ENCODE data around the gene THEM4. TPM values are rescaled to one million over a fixed set of nuclear protein-coding genes. Genes with fewer than 3 reads are reported as not detected.

The THEM4 gene
- total and polyA plus RNA-seq, 2 of the 8 experiments (the other 6 are each of a cell fraction or from before 2014, with no cell fraction given) = 9.9 to 11.2 TPM

DNA sequence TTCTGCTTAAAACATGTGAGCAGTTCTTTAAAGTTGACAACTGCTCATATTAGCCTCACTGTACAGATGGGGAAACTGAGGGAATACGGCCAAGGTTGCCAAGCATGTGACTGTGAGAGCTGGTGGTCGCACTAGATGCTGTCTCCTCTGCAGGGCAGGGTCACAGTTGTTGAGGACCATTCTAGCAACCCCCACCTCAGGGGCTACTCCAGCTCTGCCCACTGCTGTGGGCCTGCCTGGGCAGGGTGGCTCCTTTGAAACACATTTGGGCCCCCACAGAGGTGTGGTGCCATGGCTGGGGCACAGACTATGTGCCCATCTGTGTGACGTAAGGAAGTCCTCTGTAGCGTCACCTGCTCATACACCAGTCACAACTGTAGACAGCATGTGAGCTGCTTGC is 56.6 kb downstream of the THEM4 start:
- H3K4me2 ChIP-seq (ENCODE audit: insufficient read depth in 1 of 2, low read depth in 2 of 2, low read length in 2 of 2) = no peak overlapping the region
- no peak overlapping the region for H3K9ac ChIP-seq (replicated peaks in 1 of 4; ENCODE audit: extremely low read depth in 1 of 4, low read depth in 3 of 4, low read length in 3 of 4)
- no peak overlapping the region for H4K5ac ChIP-seq (ENCODE audit: insufficient read length, low read depth, low read length)
- no peak for DNase-seq (ENCODE audit: low read depth in 1 of 2, low spot score in 2 of 2)
- no peak for TF ChIP-seq ZNF274 (IDR thresholded peaks at IDR 0.05; ENCODE audit: borderline replicate concordance, extremely low read depth, low read length)
- TF ChIP-seq KDM5A (IDR thresholded peaks at IDR 0.05; ENCODE audit: low read length) = no peak
- TF ChIP-seq RNF2 (IDR thresholded peaks at IDR 0.05; ENCODE audit: borderline replicate concordance, low read depth, low read length, missing control alignments, poor library complexity, severe bottlenecking) = no peak
- TF ChIP-seq TBP (IDR thresholded peaks at IDR 0.05; ENCODE audit: low read depth, low read length) = no peak
- no peak for TF ChIP-seq SIRT6 (IDR thresholded peaks at IDR 0.05; ENCODE audit: low read length)
- no peak for TF ChIP-seq SIX5 (IDR thresholded peaks at IDR 0.05; ENCODE audit: low read depth, low read length)
- no peak for TF ChIP-seq RBBP5 (IDR thresholded peaks at IDR 0.05; ENCODE audit: borderline replicate concordance, low read depth, low read length)
- no peak for TF ChIP-seq CHD2 (IDR thresholded peaks at IDR 0.05; ENCODE audit: low read length)
- TF ChIP-seq, protein P1, sequence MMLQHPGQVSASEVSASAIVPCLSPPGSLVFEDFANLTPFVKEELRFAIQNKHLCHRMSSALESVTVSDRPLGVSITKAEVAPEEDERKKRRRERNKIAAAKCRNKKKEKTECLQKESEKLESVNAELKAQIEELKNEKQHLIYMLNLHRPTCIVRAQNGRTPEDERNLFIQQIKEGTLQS (IDR thresholded peaks at IDR 0.05; ENCODE audit: insufficient read depth, low read depth, low read length) = no peak
- TF ChIP-seq ASH2L (IDR thresholded peaks at IDR 0.05; ENCODE audit: low read length) = no peak
- TF ChIP-seq GTF2F1 (IDR thresholded peaks at IDR 0.05; ENCODE audit: borderline replicate concordance, low read depth, low read length) = no peak
- TF ChIP-seq YY1 (IDR thresholded peaks at IDR 0.05; ENCODE audit: low read depth, low read length) = no peak
- no peak for TF ChIP-seq POU5F1 (IDR thresholded peaks at IDR 0.05; ENCODE audit: low read depth, low read length)
- TF ChIP-seq JUND (IDR thresholded peaks at IDR 0.05; ENCODE audit: low read length) = no peak
- no peak for FAIRE-seq
- no peak overlapping the region for H2AK5ac ChIP-seq (ENCODE audit: low read depth, low read length)
- H3K36me3 ChIP-seq (ENCODE audit: control insufficient read depth in 2 of 4, insufficient read depth in 4 of 4, low read length in 3 of 4) = no peaks in the 10 kb centered on the region
- CTCF ChIA-PET (ENCODE audit: partially characterized antibody) = no interaction called here
- H2BK12ac ChIP-seq (ENCODE audit: low read depth, low read length) = no peak overlapping the region
- H3K4ac ChIP-seq (replicated peaks; ENCODE audit: insufficient read length, low read depth, low read length) = no peak overlapping the region
- no peak overlapping the region for H2BK120ac ChIP-seq (replicated peaks; ENCODE audit: low read depth, low read length)
- H3K27ac ChIP-seq (ENCODE audit: low read depth, low read length) = no peak overlapping the region
- no peak overlapping the region for H2BK5ac ChIP-seq (ENCODE audit: low read depth, low read length)
- no peak overlapping the region for H3K18ac ChIP-seq (ENCODE audit: extremely low read depth, low read length)
- WGBS, 2 experiments (ENCODE audit: extremely low coverage in 1 of 2, insufficient coverage in 1 of 2, insufficient read length in 1 of 2, insufficient replicate concordance in 2 of 2, low coverage in 1 of 2, low lambda C conversion rate in 2 of 2, missing lambda C conversion rate in 1 of 2) = 91% methylated on average over 4 of the region's 4 CpGs; no CpG with 5 or more reads in 1 of the 2 experiments
- H3K23ac ChIP-seq (ENCODE audit: insufficient read length) = no peak overlapping the region
- H3K79me1 ChIP-seq (ENCODE audit: low read depth, low read length) = no peaks in the 10 kb centered on the region
- H2BK15ac ChIP-seq (ENCODE audit: low read length) = no peak overlapping the region
- H3K27me3 ChIP-seq (replicated peaks in 1 of 4; ENCODE audit: control insufficient read depth in 3 of 4, extremely low read depth in 1 of 4, insufficient read depth in 3 of 4, low read length in 3 of 4) = peaks cover 0 to 7% (median 4%) of the 10 kb centered on the region in 4 experiments; a peak in 3 of 7 replicates
- H3K9me3 ChIP-seq (ENCODE audit: insufficient read depth in 2 of 2, low read depth in 1 of 2, low read length in 1 of 2) = no peaks in the 10 kb centered on the region
- no peak overlapping the region for H2BK20ac ChIP-seq (ENCODE audit: low read length)
- H3K4me3 ChIP-seq (ENCODE audit: extremely low read depth in 1 of 4, insufficient read depth in 2 of 4, low read depth in 3 of 4, low read length in 4 of 4) = no peak overlapping the region
- no peaks in the 10 kb centered on the region for H3K23me2 ChIP-seq (ENCODE audit: low read depth, low read length)
- H4K91ac ChIP-seq (replicated peaks; ENCODE audit: insufficient read length, low read length) = no peak overlapping the region
- H4K8ac ChIP-seq (ENCODE audit: extremely low read depth, insufficient read depth, low read length) = no peak overlapping the region
- no peak overlapping the region for H3K56ac ChIP-seq (replicated peaks; ENCODE audit: insufficient read length, low read depth, low read length)
- no peak overlapping the region for H3K14ac ChIP-seq (ENCODE audit: insufficient read length)
- POLR2A ChIA-PET (ENCODE audit: partially characterized antibody) = interaction anchor here (3.2 kb wide), 1 partner anchor 13 kb away, joined by 19 read pairs; the partner anchor contains the start of gene C2CD4D
- H4K20me1 ChIP-seq (replicated peaks in 1 of 2; ENCODE audit: control insufficient read depth in 1 of 2, insufficient read depth in 2 of 2, low read length in 2 of 2) = no peaks in the 10 kb centered on the region
- H3K4me1 ChIP-seq (replicated peaks in 1 of 4; ENCODE audit: control insufficient read depth in 3 of 4, insufficient read depth in 4 of 4, low read length in 3 of 4) = no peaks in the 10 kb centered on the region
- no peak overlapping the region for H2AFZ ChIP-seq (ENCODE audit: low read length)
- no peaks in the 10 kb centered on the region for H3K79me2 ChIP-seq (ENCODE audit: control insufficient read depth in 1 of 2, insufficient read depth in 2 of 2, low read length in 2 of 2)
